Motor neuron (in vitro differentiated cells): ENCODE measurements around the gene LEPR. TPM values are rescaled to one million over a fixed set of nuclear protein-coding genes. Genes with fewer than 3 reads are reported as not detected.

Experiments used
- ATAC-seq, 8 experiments: fragments of 200-7000 bp; cut with Tn5 transposase; replicated peaks in 6 of 8; 2 replicates each; pipeline ENCODE4 v1.8.0; 2021; ENCODE audit warnings: mild to moderate bottlenecking in 8 of 8, moderate library complexity in 8 of 8
- H3K27ac ChIP-seq, 2 donors: fragments of 250-450 bp; sonication (Bioruptor Pico); 2 replicates each; pipeline ENCODE4 v1.9.0; 2021; ENCODE audit warnings: antibody characterized with exemption in 2 of 2, mild to moderate bottlenecking in 2 of 2, moderate library complexity in 1 of 2
- H3K4me1 ChIP-seq, 2 donors: fragments of 250-450 bp; sonication (Bioruptor Pico); replicated peaks in 1 of 2; 2 replicates each; pipeline ENCODE4 v1.6.1; 2021; ENCODE audit warnings: antibody characterized with exemption in 2 of 2, mild to moderate bottlenecking in 2 of 2, moderate library complexity in 1 of 2
- H3K4me3 ChIP-seq, 5 donors: fragments of 250-450 bp; sonication (Bioruptor Pico); 2 replicates each; pipeline ENCODE4 v1.9.0; 2021; ENCODE audit warnings: antibody characterized with exemption in 5 of 5, mild to moderate bottlenecking in 5 of 5, moderate library complexity in 4 of 5
- WGBS, 10 experiments: fragments of 450-650 bp; shearing (Covaris generic); methylation state at CpG; one replicate each; pipeline ENCODE4 v1.0.0; 2022; 5-methylcytosine and 5-hydroxymethylcytosine counted together
- in situ Hi-C, 9 experiments: fragments of 400-800 bp; cut with MboI; loops; one replicate each; pipeline ENCODE4 v1.15.0; 2021; ENCODE audit warnings: low sequenced_read_pairs in 9 of 9, low pct_unique_long_range_greater_than_20kb in 2 of 9; ENCODE audit not compliant: unreplicated experiment in 9 of 9
- total RNA-seq, 8 experiments: library from RNA; unstranded; fragments of 300-600 nt; gene quantifications; 2 replicates each; pipeline versions ENCODE4 v1.2.3 to v1.2.4, GENCODE V29; 2022

LEPR gene
- total RNA-seq, 8 experiments from 2014 or later = 1.7 to 12.3 (median 5.0) TPM

- no peak overlapping the region for H3K27ac ChIP-seq
- WGBS, 10 experiments = 65 to 100% (median 92%) methylated on average over 1 to 3 of the region's 3 CpGs; no CpG with 5 or more reads in 1 of the 10 experiments
- no peaks in the 10 kb centered on the region for H3K4me1 ChIP-seq
- ATAC-seq = no peak
- no peak overlapping the region for H3K4me3 ChIP-seq
- in situ Hi-C loops = no loop called here
Measured at GRCh38 chr1:65395887-65396612, 24.4 kb upstream of the LEPR start.

GRCh38 chr1:65398083-65398482 lies 22.4 kb upstream of the LEPR start:
- WGBS, 10 experiments = 83 to 100% (median 100%) methylated on average over 1 of the region's 1 CpG; no CpG with 5 or more reads in 3 of the 10 experiments
- ATAC-seq = peak in 3 of 8 experiments; percentile 37 to 46 (median 43)
- in situ Hi-C loops = no loop called here

GRCh38 chr1:65399003-65399402 lies 21.5 kb upstream of the LEPR start:
- in situ Hi-C loops = no loop called here
- no peak for ATAC-seq
- Histone ChIP-seq H3K27ac (no peak overlapping the region), H3K4me1 (no peaks in the 10 kb centered on the region), H3K4me3 (no peak overlapping the region)
- 18 to 100% (median 96%) methylated on average over 1 of the region's 1 CpG; no CpG with 5 or more reads in 1 of the 10 experiments for WGBS, 10 experiments

More at GRCh38 chr1:65398083-65398482, 22.4 kb upstream of the LEPR start:
- H3K4me1 ChIP-seq = no peaks in the 10 kb centered on the region
- H3K4me3 ChIP-seq = no peak overlapping the region
- H3K27ac ChIP-seq = no peak overlapping the region

- in situ Hi-C loops = no loop called here
- WGBS, 10 experiments = 50 to 100% (median 86%) methylated on average over 1 to 3 of the region's 3 CpGs; no CpG with 5 or more reads in 2 of the 10 experiments
- Histone ChIP-seq H3K4me3 (no peak overlapping the region), H3K27ac (no peak overlapping the region), H3K4me1 (no peaks in the 10 kb centered on the region)
- no peak for ATAC-seq
Measured at GRCh38 chr1:65401612-65402011, 18.9 kb upstream of the LEPR start.

- in situ Hi-C loops = no loop called here
- H3K4me3 ChIP-seq = no peak overlapping the region
- ATAC-seq = no peak
- H3K4me1 ChIP-seq = no peaks in the 10 kb centered on the region
- no peak overlapping the region for H3K27ac ChIP-seq
Measured at GRCh38 chr1:65404941-65405340, 15.5 kb upstream of the LEPR start.

GRCh38 chr1:65407877-65408276 lies 12.6 kb upstream of the LEPR start:
- no peak for ATAC-seq
- in situ Hi-C loops = no loop called here
- 30 to 100% (median 89%) methylated on average over 1 to 2 of the region's 2 CpGs for WGBS, 10 experiments
- no peak overlapping the region for H3K27ac ChIP-seq
- H3K4me1 ChIP-seq = no peaks in the 10 kb centered on the region
- no peak overlapping the region for H3K4me3 ChIP-seq

GRCh38 chr1:65409314-65409713 lies 11.2 kb upstream of the LEPR start:
- Histone ChIP-seq H3K4me3 (no peak overlapping the region), H3K4me1 (no peaks in the 10 kb centered on the region), H3K27ac (no peak overlapping the region)
- peak in 3 of 8 experiments; percentile 49 to 60 (median 59) for ATAC-seq
- in situ Hi-C loops = no loop called here
- 0 to 82% (median 27%) methylated on average over 1 of the region's 1 CpG; no CpG with 5 or more reads in 1 of the 10 experiments for WGBS, 10 experiments

- no peak overlapping the region for H3K4me3 ChIP-seq
- H3K4me1 ChIP-seq = no peaks in the 10 kb centered on the region
- peak in 3 of 8 experiments; percentile 57 to 86 (median 72) for ATAC-seq
- H3K27ac ChIP-seq = no peak overlapping the region
- WGBS, 10 experiments = 14 to 100% (median 89%) methylated on average over 1 to 4 of the region's 4 CpGs; no CpG with 5 or more reads in 1 of the 10 experiments
- in situ Hi-C loops = loop anchor here in 1 of 9 experiments (10.0 kb wide), 1 partner anchor 165 kb away; no protein-coding TSS in a partner anchor
Measured at GRCh38 chr1:65409816-65410326, 10.6 kb upstream of the LEPR start.

GRCh38 chr1:65412256-65412983 lies 8.0 kb upstream of the LEPR start:
- no peak overlapping the region for H3K4me3 ChIP-seq
- 60 to 93% (median 78%) methylated on average over 2 to 4 of the region's 4 CpGs for WGBS, 10 experiments
- no peak overlapping the region for H3K27ac ChIP-seq
- H3K4me1 ChIP-seq = no peaks in the 10 kb centered on the region
- ATAC-seq = peak in 5 of 8 experiments; percentile 85 to 96 (median 93)
- in situ Hi-C loops = loop anchor here in 1 of 9 experiments (10.0 kb wide), 1 partner anchor 168 kb away; no protein-coding TSS in a partner anchor

GRCh38 chr1:65412984-65413375 lies 7.5 kb upstream of the LEPR start:
- WGBS, 10 experiments = 36 to 100% (median 94%) methylated on average over 1 to 3 of the region's 3 CpGs
- H3K4me1 ChIP-seq = no peaks in the 10 kb centered on the region
- no peak overlapping the region for H3K4me3 ChIP-seq
- ATAC-seq = no peak
- no peak overlapping the region for H3K27ac ChIP-seq
- in situ Hi-C loops = loop anchor here in 1 of 9 experiments (10.0 kb wide), 1 partner anchor 168 kb away; no protein-coding TSS in a partner anchor

- in situ Hi-C loops = loop anchor here in 1 of 9 experiments (10.0 kb wide), 1 partner anchor 170 kb away; no protein-coding TSS in a partner anchor
Measured at GRCh38 chr1:65414538-65414937, 5.9 kb upstream of the LEPR start.

GRCh38 chr1:65416767-65417166 lies 3.7 kb upstream of the LEPR start:
- Histone ChIP-seq H3K4me3 (no peak overlapping the region), H3K4me1 (peaks cover 0 to 2% of the 10 kb centered on the region in 2 donors), H3K27ac (no peak overlapping the region)
- WGBS, 10 experiments = 63 to 100% (median 88%) methylated on average over 1 of the region's 1 CpG; no CpG with 5 or more reads in 6 of the 10 experiments
- no peak for ATAC-seq
- in situ Hi-C loops = loop anchor here in 1 of 9 experiments (10.0 kb wide), 1 partner anchor 172 kb away; no protein-coding TSS in a partner anchor

More at GRCh38 chr1:65414538-65414937, 5.9 kb upstream of the LEPR start:
- no peak for ATAC-seq
- Histone ChIP-seq H3K4me1 (peaks cover 0 to 2% of the 10 kb centered on the region in 2 donors), H3K4me3 (no peak overlapping the region), H3K27ac (no peak overlapping the region)
- 70 to 95% (median 81%) methylated on average over 3 to 4 of the region's 4 CpGs for WGBS, 10 experiments

GRCh38 chr1:65417729-65418128 lies 2.7 kb upstream of the LEPR start:
- in situ Hi-C loops = loop anchor here in 1 of 9 experiments (10.0 kb wide), 1 partner anchor 173 kb away; no protein-coding TSS in a partner anchor
- peaks cover 3 to 8% of the 10 kb centered on the region in 2 donors for H3K4me1 ChIP-seq
- no peak overlapping the region for H3K27ac ChIP-seq
- ATAC-seq = no peak
- no peak overlapping the region for H3K4me3 ChIP-seq
- 50 to 100% (median 86%) methylated on average over 1 to 2 of the region's 2 CpGs; no CpG with 5 or more reads in 2 of the 10 experiments for WGBS, 10 experiments
